CD14-positive monocyte (primary cell): ENCODE data around the gene EML1. TPM values are rescaled to one million over a fixed set of nuclear protein-coding genes. Genes with fewer than 3 reads are reported as not detected.

Source experiments
- DNase-seq, 3 donors: peaks; one replicate each; pipeline ENCODE4 v3.0.0-alpha.2; 2011 to 2022
- H2AFZ ChIP-seq: 2 replicates; pipeline ENCODE4 v1.6.0; 2012; ENCODE audit warnings: mild to moderate bottlenecking, low read depth, low read length, inconsistent platforms; ENCODE audit not compliant: insufficient read depth, poor library complexity, severe bottlenecking
- H3K27ac ChIP-seq, 2 donors: 1 replicate in 1 of 2; 2 replicates in 1 of 2; pipeline ENCODE4 v1.5.1; 2012 to 2013; ENCODE audit warnings: low read length in 2 of 2, control low read depth in 1 of 2, inconsistent platforms in 1 of 2, low read depth in 1 of 2, mild to moderate bottlenecking in 1 of 2
- H3K27me3 ChIP-seq, 2 donors: one replicate each; pipeline versions ENCODE4 v1.6.0 to v1.6.1; 2011 to 2013; ENCODE audit warnings: low read length in 2 of 2; ENCODE audit not compliant: control insufficient read depth in 2 of 2, insufficient read depth in 2 of 2
- H3K36me3 ChIP-seq, 2 donors: replicated peaks in 1 of 2; 1 replicate in 1 of 2; 2 replicates in 1 of 2; pipeline versions ENCODE4 v1.5.1 to v1.6.1; 2012 to 2013; ENCODE audit warnings: low read length in 2 of 2, control low read depth in 1 of 2, inconsistent platforms in 1 of 2, mild to moderate bottlenecking in 1 of 2; ENCODE audit not compliant: insufficient read depth in 2 of 2, control insufficient read depth in 1 of 2
- H3K4me1 ChIP-seq, 2 donors: 1 replicate in 1 of 2; 2 replicates in 1 of 2; pipeline versions ENCODE4 v1.5.1 to v1.6.1; 2012 to 2013; ENCODE audit warnings: low read length in 2 of 2, control low read depth in 1 of 2, inconsistent platforms in 1 of 2, mild to moderate bottlenecking in 1 of 2, moderate library complexity in 1 of 2; ENCODE audit not compliant: insufficient read depth in 2 of 2, control insufficient read depth in 1 of 2
- H3K4me2 ChIP-seq: replicated peaks from 2 replicates; pipeline ENCODE3; 2012; ENCODE audit warnings: low read length, moderate library complexity, mild to moderate bottlenecking; ENCODE audit not compliant: poor library complexity, severe bottlenecking; ENCODE audit errors: extremely low read depth
- H3K4me3 ChIP-seq, 3 experiments: fragments of 200-600 bp in 1 of 3; sonication (generic) in 1 of 3; replicated peaks in 1 of 3; 1 replicate in 2 of 3; 2 replicates in 1 of 3; pipeline ENCODE4 v1.5.1; 2011 to 2013; ENCODE audit warnings: low read length in 3 of 3, mild to moderate bottlenecking in 3 of 3, control low read depth in 2 of 3, low read depth in 2 of 3, inconsistent platforms in 1 of 3, moderate library complexity in 1 of 3
- H3K79me2 ChIP-seq: 2 replicates; pipeline ENCODE4 v1.6.0; 2012; ENCODE audit warnings: mild to moderate bottlenecking, control low read depth, inconsistent platforms, low read length, moderate library complexity; ENCODE audit not compliant: insufficient read depth
- H3K9ac ChIP-seq: 2 replicates; pipeline ENCODE4 v1.6.0; 2017; ENCODE audit warnings: low read length, mild to moderate bottlenecking; ENCODE audit not compliant: insufficient read depth, poor library complexity, severe bottlenecking
- H3K9me3 ChIP-seq, 2 donors: replicated peaks in 1 of 2; 1 replicate in 1 of 2; 2 replicates in 1 of 2; pipeline versions ENCODE4 v1.5.1 to v1.6.1; 2012 to 2013; ENCODE audit warnings: low read length in 2 of 2, control low read depth in 1 of 2; ENCODE audit not compliant: control insufficient read depth in 1 of 2, insufficient read depth in 1 of 2
- H4K20me1 ChIP-seq: 2 replicates; pipeline ENCODE4 v1.6.0; 2012; ENCODE audit warnings: mild to moderate bottlenecking, low read length, control low read depth, moderate library complexity; ENCODE audit not compliant: insufficient read depth
- H3K27ac Mint-ChIP-seq, 7 donors: one replicate each; pipeline ENCODE4 v1.8.0; 2020; ENCODE audit warnings: mild to moderate bottlenecking in 7 of 7, mixed read lengths in 7 of 7, moderate library complexity in 6 of 7, inconsistent platforms in 2 of 7
- H3K27me3 Mint-ChIP-seq, 3 donors: one replicate each; pipeline ENCODE4 v1.8.0; 2021 to 2022; ENCODE audit warnings: low read depth in 3 of 3, mild to moderate bottlenecking in 3 of 3, mixed read lengths in 3 of 3, moderate library complexity in 3 of 3, inconsistent platforms in 1 of 3
- H3K36me3 Mint-ChIP-seq, 2 donors: one replicate each; pipeline ENCODE4 v1.8.0; 2020; ENCODE audit warnings: mixed read lengths in 2 of 2, inconsistent platforms in 1 of 2, mild to moderate bottlenecking in 1 of 2
- H3K4me1 Mint-ChIP-seq: one replicate; pipeline ENCODE4 v1.8.0; 2020; ENCODE audit warnings: mild to moderate bottlenecking, mixed read lengths
- H3K4me3 Mint-ChIP-seq, 2 donors: one replicate each; pipeline ENCODE4 v1.8.0; 2020; ENCODE audit warnings: mild to moderate bottlenecking in 2 of 2, mixed read lengths in 2 of 2, moderate library complexity in 1 of 2
- H3K9me3 Mint-ChIP-seq, 7 donors: one replicate each; pipeline ENCODE4 v1.8.0; 2020 to 2022; ENCODE audit warnings: mixed read lengths in 7 of 7, mild to moderate bottlenecking in 6 of 7, moderate library complexity in 6 of 7, inconsistent platforms in 2 of 7
- WGBS: methylation state at CpG from one replicate; pipeline ENCODE4 v1.1.5; 2013; ENCODE audit warnings: missing lambda C conversion rate; ENCODE audit not compliant: insufficient coverage; 5-methylcytosine and 5-hydroxymethylcytosine counted together
- intact Hi-C, 2 donors: fragments of 100-400 bp; cut with micrococcal nuclease; formaldehyde crosslinking; loops; one replicate each; pipeline versions ENCODE4 v1.15.0 to v1.15.1; 2023
- polyA plus RNA-seq, 3 donors: library from polyadenylated mRNA; depleted of rRNA in 1 of 3; unstranded in 2 of 3; stranded (reverse) in 1 of 3; fragments of 300-500 nt in 2 of 3; fragments of >200 nt in 1 of 3; fragmentation: Illumina TruSeq in 2 of 3; gene quantifications; 1 replicate in 2 of 3; 2 replicates in 1 of 3; pipeline ENCODE4 v1.2.3, GENCODE V29; 2012 to 2021
- TF ChIP-seq, protein P1 (sequence below): fragments of 200-600 bp; IDR thresholded peaks from one replicate; pipeline ENCODE4 v1.8.0; 2022; ENCODE audit warnings: antibody characterized with exemption, mild to moderate bottlenecking

EML1 gene
- polyA plus RNA-seq, 3 donors: not detected

DNA sequence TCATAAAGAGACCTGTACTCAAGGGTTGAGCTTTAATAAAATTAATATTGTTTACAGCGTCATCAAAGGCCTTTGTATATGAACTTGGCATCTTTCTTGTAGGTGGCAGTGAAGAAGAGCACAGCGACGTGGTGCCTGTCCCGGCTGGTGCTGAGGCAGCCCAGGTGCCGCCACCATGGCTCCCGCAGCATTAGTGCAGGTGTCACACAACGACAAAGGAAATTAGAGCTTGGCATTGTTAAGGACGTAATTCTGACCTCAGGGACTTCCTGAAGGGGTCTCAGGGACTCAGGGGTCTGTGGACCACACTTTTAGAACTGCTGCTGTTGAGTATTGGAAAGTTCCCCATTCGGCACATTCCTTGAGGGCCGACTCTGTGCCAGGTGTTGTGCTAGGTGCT, 24.1 kb downstream of the EML1 start:
- Histone ChIP-seq H3K9ac (no peak overlapping the region), H3K79me2 (no peaks in the 10 kb centered on the region), H2AFZ (no peak overlapping the region), H3K27ac (no peak overlapping the region), H3K27me3 (peaks cover 0 to 9% of the 10 kb centered on the region in 2 donors), H3K4me3 (no peak overlapping the region), H4K20me1 (no peaks in the 10 kb centered on the region), H3K9me3 (no peaks in the 10 kb centered on the region), H3K4me2 (no peak overlapping the region), H3K36me3 (no peaks in the 10 kb centered on the region), H3K4me1 (no peaks in the 10 kb centered on the region)
- TF ChIP-seq, protein P1, sequence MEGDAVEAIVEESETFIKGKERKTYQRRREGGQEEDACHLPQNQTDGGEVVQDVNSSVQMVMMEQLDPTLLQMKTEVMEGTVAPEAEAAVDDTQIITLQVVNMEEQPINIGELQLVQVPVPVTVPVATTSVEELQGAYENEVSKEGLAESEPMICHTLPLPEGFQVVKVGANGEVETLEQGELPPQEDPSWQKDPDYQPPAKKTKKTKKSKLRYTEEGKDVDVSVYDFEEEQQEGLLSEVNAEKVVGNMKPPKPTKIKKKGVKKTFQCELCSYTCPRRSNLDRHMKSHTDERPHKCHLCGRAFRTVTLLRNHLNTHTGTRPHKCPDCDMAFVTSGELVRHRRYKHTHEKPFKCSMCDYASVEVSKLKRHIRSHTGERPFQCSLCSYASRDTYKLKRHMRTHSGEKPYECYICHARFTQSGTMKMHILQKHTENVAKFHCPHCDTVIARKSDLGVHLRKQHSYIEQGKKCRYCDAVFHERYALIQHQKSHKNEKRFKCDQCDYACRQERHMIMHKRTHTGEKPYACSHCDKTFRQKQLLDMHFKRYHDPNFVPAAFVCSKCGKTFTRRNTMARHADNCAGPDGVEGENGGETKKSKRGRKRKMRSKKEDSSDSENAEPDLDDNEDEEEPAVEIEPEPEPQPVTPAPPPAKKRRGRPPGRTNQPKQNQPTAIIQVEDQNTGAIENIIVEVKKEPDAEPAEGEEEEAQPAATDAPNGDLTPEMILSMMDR: no peak
- WGBS: 84% methylated on average over 10 of the region's 10 CpGs
- intact Hi-C loops: no loop called here
- DNase-seq: no peak
- Mint-ChIP-seq H3K4me1 (no peaks in the 10 kb centered on the region), H3K4me3 (no peak overlapping the region), H3K9me3 (no peaks in the 10 kb centered on the region), H3K27me3 (peaks cover 21 to 52% (median 28%) of the 10 kb centered on the region in 3 donors), H3K27ac (no peak overlapping the region), H3K36me3 (no peaks in the 10 kb centered on the region)

DNA sequence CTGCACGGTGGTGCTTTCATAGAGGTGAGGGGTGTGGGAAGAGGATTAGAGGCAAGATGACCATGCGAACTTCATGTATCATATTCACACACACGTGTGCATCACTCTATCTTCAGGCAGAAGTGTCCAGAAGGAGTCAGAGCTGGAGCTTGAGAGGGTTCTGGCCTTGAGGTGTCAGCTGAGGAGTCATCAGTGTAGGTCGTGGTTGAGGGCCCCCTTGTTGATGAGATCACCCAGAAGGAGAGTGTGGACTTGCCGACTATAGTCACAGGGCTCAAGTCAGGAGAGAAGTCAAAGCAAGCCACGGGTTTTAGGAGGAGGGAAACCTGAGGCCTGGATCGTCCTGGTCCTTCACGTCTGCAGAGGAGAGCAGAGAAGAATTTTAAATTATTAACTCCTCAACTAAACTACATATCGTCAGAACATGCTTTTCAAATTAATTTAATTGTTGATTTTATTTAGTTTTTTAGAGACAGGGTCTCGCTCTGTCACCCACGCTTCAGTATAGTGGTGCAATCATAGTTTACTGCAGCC, 25.4 kb downstream of the EML1 start:
- H3K4me2 ChIP-seq: no peak overlapping the region
- no peaks in the 10 kb centered on the region for H3K9me3 ChIP-seq
- TF ChIP-seq, protein P1: no peak
- WGBS: 61% methylated on average over 2 of the region's 11 CpGs
- no peaks in the 10 kb centered on the region for H3K36me3 ChIP-seq
- peaks cover 0 to 11% of the 10 kb centered on the region in 2 donors for H3K27me3 ChIP-seq
- Mint-ChIP-seq H3K4me1 (no peaks in the 10 kb centered on the region), H3K36me3 (no peaks in the 10 kb centered on the region), H3K27me3 (peaks cover 26 to 56% (median 29%) of the 10 kb centered on the region in 3 donors), H3K4me3 (no peak overlapping the region), H3K27ac (no peak overlapping the region), H3K9me3 (no peaks in the 10 kb centered on the region)
- DNase-seq: no peak
- H3K27ac ChIP-seq: no peak overlapping the region
- no peaks in the 10 kb centered on the region for H3K79me2 ChIP-seq
- H4K20me1 ChIP-seq: no peaks in the 10 kb centered on the region
- H2AFZ ChIP-seq: no peak overlapping the region
- no peak overlapping the region for H3K4me3 ChIP-seq
- intact Hi-C loops: no loop called here
- H3K9ac ChIP-seq: no peak overlapping the region
- H3K4me1 ChIP-seq: no peaks in the 10 kb centered on the region
